ENCODE data around the gene TRERF1.

TRERF1 gene

DNA sequence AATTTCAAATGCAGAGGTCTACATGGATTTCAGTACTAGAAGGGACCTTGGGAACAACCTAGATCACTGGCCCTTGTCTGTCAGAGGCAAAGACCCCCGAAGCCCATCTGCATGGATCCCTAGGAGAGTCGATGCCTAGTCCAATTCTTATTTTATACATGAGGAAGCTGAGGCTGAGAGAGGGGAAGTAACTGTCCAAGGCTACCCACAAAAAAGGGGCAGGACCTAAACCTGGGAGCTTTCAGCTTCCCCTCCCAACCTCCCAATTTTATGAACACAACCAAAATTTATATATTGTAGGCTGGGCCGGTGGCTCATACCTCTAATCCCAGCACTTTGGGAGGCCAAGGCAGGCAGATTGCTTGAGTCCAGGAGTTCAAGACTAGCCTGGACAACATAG, 73.2 kb downstream of the TRERF1 start:
- H3K27ac ChIP-seq, result no peak overlapping the region

GRCh38 chr6:42378125-42378524, 73.6 kb downstream of the TRERF1 start:
- no peak for DNase-seq (ENCODE audit: low read depth, low spot score)
- no peak overlapping the region for H3K9ac ChIP-seq (ENCODE audit: insufficient read length)
- H3K9me3 ChIP-seq (ENCODE audit: low read depth, low read length), result no peaks in the 10 kb centered on the region
- no peak overlapping the region for H3K27ac ChIP-seq
- no peaks in the 10 kb centered on the region for H3K36me3 ChIP-seq (ENCODE audit: insufficient read depth, low read length)
- TF ChIP-seq EZH2 (IDR thresholded peaks at IDR 0.05) (no peak), POLR2AphosphoS5 (IDR thresholded peaks at IDR 0.05; ENCODE audit: borderline replicate concordance, low read depth, low read length) (no peak), FOXP2 (optimal IDR thresholded peaks at IDR 0.05; ENCODE audit: control extremely low read depth, extremely low read length, insufficient read depth) (no peak)
- no peak overlapping the region for H3K4me3 ChIP-seq

More for the DNA sequence above, 73.2 kb downstream of the TRERF1 start:
- no peak overlapping the region for H3K4me3 ChIP-seq
- no peak overlapping the region for H3K9ac ChIP-seq (ENCODE audit: insufficient read length)
- no peak for DNase-seq (ENCODE audit: low read depth, low spot score)
- TF ChIP-seq FOXP2 (optimal IDR thresholded peaks at IDR 0.05; ENCODE audit: control extremely low read depth, extremely low read length, insufficient read depth), result no peak
- no peak for TF ChIP-seq EZH2 (IDR thresholded peaks at IDR 0.05)
- TF ChIP-seq POLR2AphosphoS5 (IDR thresholded peaks at IDR 0.05; ENCODE audit: borderline replicate concordance, low read depth, low read length), result no peak
- H3K9me3 ChIP-seq (ENCODE audit: low read depth, low read length), result no peaks in the 10 kb centered on the region
- H3K36me3 ChIP-seq (ENCODE audit: insufficient read depth, low read length), result no peaks in the 10 kb centered on the region

- Histone ChIP-seq H3K27ac (no peak overlapping the region), H3K4me3 (no peak overlapping the region), H3K9me3 (ENCODE audit: low read depth, low read length) (no peaks in the 10 kb centered on the region), H3K36me3 (ENCODE audit: insufficient read depth, low read length) (no peaks in the 10 kb centered on the region), H3K9ac (ENCODE audit: insufficient read length) (no peak overlapping the region)
- TF ChIP-seq FOXP2 (optimal IDR thresholded peaks at IDR 0.05; ENCODE audit: control extremely low read depth, extremely low read length, insufficient read depth), result no peak
- no peak for TF ChIP-seq POLR2AphosphoS5 (IDR thresholded peaks at IDR 0.05; ENCODE audit: borderline replicate concordance, low read depth, low read length)
- TF ChIP-seq EZH2 (IDR thresholded peaks at IDR 0.05), result no peak
- no peak for DNase-seq (ENCODE audit: low read depth, low spot score)
Measured at GRCh38 chr6:42375007-42375635, 76.6 kb downstream of the TRERF1 start.

DNA sequence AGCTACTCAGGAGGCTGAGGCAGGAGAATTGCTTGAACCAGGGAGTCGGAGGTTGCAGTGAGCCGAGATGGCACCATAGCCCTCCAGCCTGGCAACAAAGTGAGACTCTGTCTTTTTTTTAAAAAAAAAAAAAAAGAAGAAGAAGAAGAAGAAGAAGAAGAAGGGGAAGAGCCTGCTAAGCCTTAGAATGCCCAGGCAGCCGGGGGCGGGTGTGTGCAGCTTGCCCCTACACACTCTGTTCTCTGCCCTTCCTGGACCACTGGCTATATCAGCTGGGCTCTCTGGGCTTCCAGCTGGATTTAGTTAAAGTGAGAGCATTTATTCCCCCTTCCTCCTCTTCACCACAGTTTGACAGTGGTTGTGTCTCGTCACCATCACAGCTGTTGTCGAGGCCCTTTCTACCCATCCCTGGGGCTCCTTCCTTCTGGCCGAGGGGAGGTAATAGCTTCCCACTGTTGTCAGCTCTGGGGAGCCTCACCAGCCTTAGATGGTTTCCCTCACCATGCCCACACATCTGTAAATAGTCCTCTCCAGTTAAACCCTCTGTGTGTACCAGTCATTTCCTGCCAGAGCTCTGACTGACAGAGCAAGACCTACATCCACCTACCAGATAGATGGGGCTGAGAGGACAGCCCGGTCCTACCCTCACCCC, 77.6 kb downstream of the TRERF1 start:
- H3K9ac ChIP-seq (ENCODE audit: insufficient read length), result no peak overlapping the region
- H3K4me3 ChIP-seq, result no peak overlapping the region
- H3K27ac ChIP-seq, result no peak overlapping the region
- H3K36me3 ChIP-seq (ENCODE audit: insufficient read depth, low read length), result no peaks in the 10 kb centered on the region
- no peak for DNase-seq (ENCODE audit: low read depth, low spot score)
- no peaks in the 10 kb centered on the region for H3K9me3 ChIP-seq (ENCODE audit: low read depth, low read length)
- TF ChIP-seq POLR2AphosphoS5 (IDR thresholded peaks at IDR 0.05; ENCODE audit: borderline replicate concordance, low read depth, low read length), result no peak
- no peak for TF ChIP-seq FOXP2 (optimal IDR thresholded peaks at IDR 0.05; ENCODE audit: control extremely low read depth, extremely low read length, insufficient read depth)
- no peak for TF ChIP-seq EZH2 (IDR thresholded peaks at IDR 0.05)

DNA sequence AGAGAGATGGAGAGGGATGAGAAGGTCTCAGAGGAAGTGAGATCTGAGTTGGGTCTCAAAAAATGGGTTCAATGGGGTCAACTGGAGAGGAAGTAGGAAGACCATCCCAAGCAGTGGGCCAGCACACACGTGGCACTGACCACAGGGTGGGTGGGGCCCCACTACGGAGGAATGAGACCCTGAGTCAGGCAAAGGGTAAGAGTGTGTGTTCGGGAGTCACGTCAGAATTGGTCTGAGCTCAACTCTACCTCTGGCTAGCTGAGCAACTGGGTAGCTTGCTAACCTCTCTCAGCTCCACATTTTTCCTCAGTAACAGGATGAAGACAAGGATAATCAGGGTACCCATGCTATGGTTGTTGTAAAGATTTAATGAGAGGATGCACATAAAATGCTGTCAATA, 79.0 kb downstream of the TRERF1 start:
- Histone ChIP-seq H3K9me3 (ENCODE audit: low read depth, low read length) (no peaks in the 10 kb centered on the region), H3K4me3 (no peak overlapping the region), H3K27ac (no peak overlapping the region), H3K36me3 (ENCODE audit: insufficient read depth, low read length) (no peaks in the 10 kb centered on the region), H3K9ac (ENCODE audit: insufficient read length) (no peak overlapping the region)
- DNase-seq (ENCODE audit: low read depth, low spot score), result no peak
- TF ChIP-seq EZH2 (IDR thresholded peaks at IDR 0.05), result no peak

- no peak for DNase-seq (ENCODE audit: low read depth, low spot score)
- no peak for TF ChIP-seq POLR2AphosphoS5 (IDR thresholded peaks at IDR 0.05; ENCODE audit: borderline replicate concordance, low read depth, low read length)
- TF ChIP-seq EZH2 (IDR thresholded peaks at IDR 0.05), result no peak
- no peak for TF ChIP-seq FOXP2 (optimal IDR thresholded peaks at IDR 0.05; ENCODE audit: control extremely low read depth, extremely low read length, insufficient read depth)
- H3K9ac ChIP-seq (ENCODE audit: insufficient read length), result no peak overlapping the region
- no peak overlapping the region for H3K27ac ChIP-seq
- H3K36me3 ChIP-seq (ENCODE audit: insufficient read depth, low read length), result no peaks in the 10 kb centered on the region
- no peaks in the 10 kb centered on the region for H3K9me3 ChIP-seq (ENCODE audit: low read depth, low read length)
- H3K4me3 ChIP-seq, result no peak overlapping the region
Measured at GRCh38 chr6:42370323-42370985, 81.3 kb downstream of the TRERF1 start.

DNA sequence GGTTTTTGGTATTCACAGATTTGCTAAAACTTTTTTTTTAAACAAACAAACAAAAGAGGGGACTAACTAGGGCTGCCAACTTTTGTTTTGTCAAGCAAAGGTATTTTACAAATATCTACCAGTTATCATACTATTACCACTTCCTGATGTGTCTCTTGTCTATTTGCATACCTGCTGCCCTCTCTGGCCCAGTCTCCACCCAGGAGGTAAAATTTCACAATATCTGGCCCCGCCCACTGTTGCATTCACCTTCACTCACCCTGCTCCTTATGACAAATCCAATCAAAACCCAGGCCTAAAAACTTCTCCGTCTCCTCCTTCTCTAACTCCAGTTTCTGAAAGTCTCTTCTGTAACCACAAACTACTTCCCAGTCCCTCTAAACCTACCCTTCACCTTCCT, 82.2 kb downstream of the TRERF1 start:
- Histone ChIP-seq H3K27ac (no peak overlapping the region), H3K4me3 (no peak overlapping the region), H3K36me3 (ENCODE audit: insufficient read depth, low read length) (no peaks in the 10 kb centered on the region), H3K9me3 (ENCODE audit: low read depth, low read length) (no peaks in the 10 kb centered on the region), H3K9ac (ENCODE audit: insufficient read length) (no peak overlapping the region)
- no peak for DNase-seq (ENCODE audit: low read depth, low spot score)
- TF ChIP-seq POLR2AphosphoS5 (IDR thresholded peaks at IDR 0.05; ENCODE audit: borderline replicate concordance, low read depth, low read length), result no peak
- TF ChIP-seq EZH2 (IDR thresholded peaks at IDR 0.05), result no peak
- no peak for TF ChIP-seq FOXP2 (optimal IDR thresholded peaks at IDR 0.05; ENCODE audit: control extremely low read depth, extremely low read length, insufficient read depth)

DNA sequence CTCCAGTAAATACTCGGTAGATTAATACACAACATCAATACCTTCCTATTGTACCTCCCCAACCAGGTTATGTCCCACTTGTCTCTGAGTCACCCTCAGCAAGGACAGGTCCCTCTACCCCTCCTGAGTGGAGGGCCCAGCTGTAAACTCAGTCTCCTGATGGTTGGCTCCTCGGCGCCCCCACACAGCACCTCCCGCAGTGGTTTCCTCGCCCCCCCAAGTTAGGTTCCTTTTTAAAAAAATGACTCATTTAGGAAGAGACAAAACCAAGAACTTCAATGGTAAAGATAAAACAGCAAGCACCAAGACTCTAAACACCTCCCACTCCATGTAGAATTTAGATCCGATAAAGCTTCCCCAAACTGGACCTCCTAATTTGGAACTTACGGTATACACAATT, 83.5 kb downstream of the TRERF1 start:
- Histone ChIP-seq H3K27ac (no peak overlapping the region), H3K9ac (ENCODE audit: insufficient read length) (no peak overlapping the region), H3K36me3 (ENCODE audit: insufficient read depth, low read length) (no peaks in the 10 kb centered on the region), H3K9me3 (ENCODE audit: low read depth, low read length) (no peaks in the 10 kb centered on the region), H3K4me3 (no peak overlapping the region)
- no peak for DNase-seq (ENCODE audit: low read depth, low spot score)
- TF ChIP-seq POLR2AphosphoS5 (IDR thresholded peaks at IDR 0.05; ENCODE audit: borderline replicate concordance, low read depth, low read length) (no peak), FOXP2 (optimal IDR thresholded peaks at IDR 0.05; ENCODE audit: control extremely low read depth, extremely low read length, insufficient read depth) (no peak), EZH2 (IDR thresholded peaks at IDR 0.05) (no peak)

All from SK-N-MC (cell line).